SK-N-DZ (cell line): ENCODE measurements around the gene IFT22.
"Not testable (repeated sequence)": the region's sequence is repeated elsewhere in the genome, so short reads cannot be mapped to it uniquely, and the experiment has no call there.

ENCODE experiments used
- DNase-seq: peaks from one replicate; pipeline ENCODE4 v3.0.0-alpha.2; 2015; ENCODE audit warnings: low spot score
- small RNA-seq, 2 experiments: library from RNA; depleted of rRNA; stranded (forward); fragments of <200 nt; gene quantifications; one replicate each; pipeline ENCODE3, GENCODE V24; 2014

Gene IFT22

DNA sequence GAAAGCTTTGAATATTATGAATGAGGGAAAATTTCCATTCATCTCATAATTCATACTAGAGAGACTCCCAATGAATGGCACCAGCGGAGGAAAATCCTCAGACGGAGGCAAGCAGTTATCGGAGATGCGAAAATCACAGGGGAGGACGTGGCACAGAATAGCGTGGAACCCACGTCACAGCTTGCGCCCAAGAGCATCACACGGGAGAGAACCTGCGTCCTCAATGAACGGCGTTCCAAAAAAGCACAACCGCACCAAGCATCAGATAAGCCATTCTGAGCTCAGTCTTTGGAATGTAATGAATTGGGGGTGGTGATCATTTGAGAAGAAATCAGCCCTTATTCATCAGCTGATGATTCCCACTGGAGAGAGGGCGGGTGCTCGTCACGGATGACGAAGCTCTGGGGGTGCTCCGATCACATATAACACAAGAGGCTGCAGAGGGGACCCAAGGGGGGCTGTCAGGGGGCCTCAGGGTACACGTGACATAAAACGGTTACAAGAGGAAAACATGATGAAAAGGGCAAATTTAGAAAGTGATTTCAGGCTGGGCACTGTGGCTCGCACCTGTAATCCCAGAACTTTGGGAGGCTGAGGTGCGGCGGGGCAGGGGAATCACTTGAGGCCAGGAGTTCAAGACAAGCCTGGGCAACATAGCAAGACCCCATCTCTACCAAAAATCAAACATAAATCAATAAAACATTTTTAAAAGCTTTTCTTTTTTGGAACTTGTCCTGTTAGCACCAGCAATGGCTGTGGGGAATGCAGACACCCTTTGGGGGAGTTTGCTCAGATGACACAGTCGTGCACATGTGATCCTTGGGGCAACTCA is 42.9 kb downstream of the IFT22 start:
- DNase-seq: no peak

DNA sequence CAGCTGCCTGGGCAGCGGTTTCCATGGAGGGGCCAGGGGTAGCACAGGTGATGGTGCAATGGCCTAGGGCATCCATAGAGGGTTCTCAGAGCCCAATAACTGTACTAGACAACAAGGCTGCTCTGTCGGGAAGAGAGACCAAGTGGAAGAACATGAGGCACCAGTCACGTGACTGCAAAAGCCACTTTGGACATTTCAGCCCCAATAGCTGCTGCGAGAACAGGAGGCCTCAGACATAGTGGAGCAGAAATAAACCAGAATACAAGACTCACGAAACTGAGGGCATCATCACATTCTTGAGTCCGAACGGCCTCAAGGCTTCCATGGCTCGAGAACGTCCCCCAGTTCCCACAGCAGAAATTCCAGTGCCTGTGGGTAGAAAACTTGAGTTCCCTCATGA is 44.5 kb downstream of the IFT22 start:
- DNase-seq: no peak

DNA sequence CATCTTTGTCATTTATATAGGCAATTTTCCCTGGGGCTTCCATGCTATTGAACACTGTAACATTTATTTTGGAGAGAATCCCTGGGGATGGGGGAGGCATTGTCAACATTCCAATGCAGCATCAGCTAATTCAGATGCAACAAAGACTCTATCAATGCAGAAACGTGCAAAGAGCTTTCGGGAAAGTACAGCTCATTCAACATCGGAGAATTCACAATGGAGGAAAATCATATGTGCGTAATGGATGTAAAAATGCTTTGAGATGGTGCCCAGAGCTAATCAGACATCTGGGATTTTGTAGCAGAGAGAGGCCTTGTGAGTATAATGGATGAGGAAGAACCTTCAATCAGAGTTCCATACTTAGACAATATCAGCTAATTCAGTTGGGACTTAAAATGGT is 48.4 kb downstream of the IFT22 start:
- no peak for DNase-seq

DNA sequence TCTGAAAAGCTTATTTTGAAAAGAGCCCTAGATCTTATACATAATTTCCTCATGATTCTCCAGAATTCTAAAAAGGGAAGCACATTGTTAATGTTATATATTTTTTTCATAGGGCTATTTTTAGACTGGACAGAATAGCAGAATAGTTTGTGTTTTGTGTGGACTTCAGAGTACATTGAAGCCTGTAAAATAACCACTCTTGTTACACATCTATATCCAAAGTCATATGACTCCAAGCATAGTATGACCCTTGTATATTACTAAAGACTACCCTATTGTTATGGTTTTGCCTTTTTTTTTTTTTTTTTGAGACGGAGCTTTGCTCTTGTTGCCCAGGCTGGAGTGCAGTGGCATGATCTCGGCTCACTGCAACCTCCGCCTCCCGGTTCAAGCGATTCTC is 50.6 kb downstream of the IFT22 start:
- DNase-seq: no peak

DNA sequence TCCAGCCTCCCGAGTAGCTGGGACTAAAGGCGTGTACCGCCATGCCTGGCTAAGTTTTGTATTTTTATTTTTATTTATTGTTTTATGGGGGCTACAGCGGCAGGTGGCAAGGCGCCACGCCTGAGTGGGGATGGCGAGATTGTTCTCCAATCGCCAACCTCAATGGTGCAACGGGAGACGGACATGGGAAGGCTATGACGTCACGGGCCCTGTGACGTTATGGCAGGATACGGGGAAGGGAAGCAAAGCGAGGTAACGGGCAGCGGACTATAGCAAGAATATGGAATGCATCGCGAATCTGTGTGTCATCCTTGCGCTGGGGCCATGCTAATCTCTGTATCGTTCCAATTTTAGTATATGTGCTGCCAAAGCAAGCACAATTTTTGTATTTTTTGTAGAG is 51.9 kb downstream of the IFT22 start:
- DNase-seq: no peak

DNA sequence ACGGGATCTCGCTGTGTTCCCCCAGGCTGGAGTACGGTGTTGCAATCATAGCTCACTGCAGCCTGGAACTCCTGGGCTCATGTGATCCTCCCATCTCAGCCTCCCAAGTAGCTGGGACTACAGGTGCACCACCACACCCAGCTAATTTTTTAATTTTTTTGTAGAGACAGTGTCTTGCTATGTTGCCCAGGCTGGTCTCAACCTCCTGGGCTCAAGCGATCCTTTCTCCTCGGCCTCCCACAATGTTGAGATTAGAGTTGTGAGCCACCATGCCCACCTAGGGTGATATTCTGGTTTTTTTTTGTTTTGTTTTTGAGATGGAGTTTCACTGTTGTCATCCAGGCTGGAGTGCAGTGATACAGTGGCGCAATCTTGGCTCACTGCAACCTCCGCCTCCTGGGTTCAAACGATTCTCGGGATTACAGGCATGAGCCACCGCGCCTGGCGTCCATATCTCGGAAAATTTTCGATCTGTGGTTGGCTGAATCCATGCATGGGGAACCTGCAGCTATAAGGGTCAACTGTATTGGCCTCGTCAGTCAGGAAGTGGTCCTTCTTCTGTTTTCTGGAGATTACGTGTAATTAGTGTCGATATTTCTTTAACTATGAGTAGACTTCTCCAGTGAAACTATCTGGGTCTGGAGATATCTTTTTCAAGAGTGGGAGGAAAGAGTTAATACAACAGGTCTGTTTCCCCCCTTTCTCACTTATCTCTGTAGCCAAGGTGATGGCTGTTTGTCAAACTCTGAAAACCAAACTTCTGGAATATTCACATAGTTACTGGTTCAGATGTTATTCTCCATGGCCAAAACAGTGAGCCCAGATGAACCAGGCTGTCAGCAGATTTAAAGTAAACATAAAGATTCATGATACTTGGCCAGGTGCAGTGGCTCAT is 55.7 kb downstream of the IFT22 start:
- DNase-seq: no peak

DNA sequence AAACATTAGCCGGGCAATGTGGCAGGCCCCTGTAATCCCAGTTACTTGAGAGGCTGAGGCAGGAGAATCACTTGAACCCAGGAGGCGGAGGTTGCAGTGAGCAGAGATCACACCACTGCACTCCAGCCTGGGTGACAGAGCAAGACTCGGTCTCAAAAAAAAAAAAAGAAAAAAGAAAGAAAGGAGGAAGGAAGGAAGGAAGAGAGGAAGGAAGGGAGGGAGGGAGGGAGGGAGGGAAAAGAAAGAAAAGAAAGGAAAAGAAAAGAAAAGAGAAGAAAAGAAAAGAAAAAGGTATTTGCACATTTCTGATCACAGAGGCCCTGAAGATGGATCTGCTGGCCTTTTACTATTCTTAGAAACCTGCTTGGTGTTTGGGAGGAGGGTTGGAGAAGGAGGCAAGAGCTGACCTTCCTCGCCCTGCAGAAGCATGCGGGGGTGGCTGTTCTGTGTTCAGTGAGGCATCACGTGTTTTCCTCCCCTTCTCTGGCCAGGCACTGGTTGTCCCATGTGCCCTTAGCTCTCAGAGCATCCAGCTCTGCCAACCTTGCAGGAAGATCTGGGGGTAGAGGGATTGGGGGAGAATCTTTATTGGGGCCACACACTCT is 57.4 kb downstream of the IFT22 start:
- DNase-seq: not testable (repeated sequence)

Small RNA genes within 50 kb of the gene (small RNA-seq; reads per million reads assigned to genes)
- 0 reads per million in 2 experiments for gene RNU6-1104P
